ENCODE data around the gene ABLIM3.

DNA sequence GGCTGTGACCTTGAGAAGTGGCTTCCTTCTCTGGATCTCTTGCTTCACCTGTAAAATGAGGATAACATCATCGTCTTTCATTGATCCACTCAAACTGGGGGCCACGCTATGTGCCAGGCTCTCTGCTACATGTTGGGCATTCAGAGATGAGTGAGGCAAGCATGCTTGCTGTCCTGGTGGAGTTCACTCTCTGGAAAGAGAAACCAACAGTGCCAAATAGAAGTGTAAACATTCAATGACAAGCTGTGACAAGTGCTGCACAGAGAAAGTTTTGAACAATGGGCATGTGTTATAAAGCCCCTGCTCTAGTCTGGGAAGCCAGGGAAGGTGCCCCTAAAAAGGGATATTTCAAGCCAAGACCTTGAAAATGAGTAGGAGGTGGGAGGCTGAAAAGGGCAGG lies 79.5 kb downstream of the ABLIM3 start:
- TF ChIP-seq, protein P1, sequence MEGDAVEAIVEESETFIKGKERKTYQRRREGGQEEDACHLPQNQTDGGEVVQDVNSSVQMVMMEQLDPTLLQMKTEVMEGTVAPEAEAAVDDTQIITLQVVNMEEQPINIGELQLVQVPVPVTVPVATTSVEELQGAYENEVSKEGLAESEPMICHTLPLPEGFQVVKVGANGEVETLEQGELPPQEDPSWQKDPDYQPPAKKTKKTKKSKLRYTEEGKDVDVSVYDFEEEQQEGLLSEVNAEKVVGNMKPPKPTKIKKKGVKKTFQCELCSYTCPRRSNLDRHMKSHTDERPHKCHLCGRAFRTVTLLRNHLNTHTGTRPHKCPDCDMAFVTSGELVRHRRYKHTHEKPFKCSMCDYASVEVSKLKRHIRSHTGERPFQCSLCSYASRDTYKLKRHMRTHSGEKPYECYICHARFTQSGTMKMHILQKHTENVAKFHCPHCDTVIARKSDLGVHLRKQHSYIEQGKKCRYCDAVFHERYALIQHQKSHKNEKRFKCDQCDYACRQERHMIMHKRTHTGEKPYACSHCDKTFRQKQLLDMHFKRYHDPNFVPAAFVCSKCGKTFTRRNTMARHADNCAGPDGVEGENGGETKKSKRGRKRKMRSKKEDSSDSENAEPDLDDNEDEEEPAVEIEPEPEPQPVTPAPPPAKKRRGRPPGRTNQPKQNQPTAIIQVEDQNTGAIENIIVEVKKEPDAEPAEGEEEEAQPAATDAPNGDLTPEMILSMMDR (optimal IDR thresholded peaks at IDR 0.05 in 1 of 3, IDR thresholded peaks at IDR 0.05 in 1 of 3, conservative IDR thresholded peaks at IDR 0.05 in 1 of 3; ENCODE audit: extremely low read depth in 1 of 3, insufficient read depth in 2 of 3, low read length in 3 of 3): no peak
- no peak for TF ChIP-seq EZH2 (IDR thresholded peaks at IDR 0.05; ENCODE audit: low read length)
